K562 (cell line): ENCODE measurements around the gene HPS1. TPM values are rescaled to one million over a fixed set of nuclear protein-coding genes. Genes with fewer than 3 reads are reported as not detected.

ENCODE experiments used
- CBFA2T2 ChIP-seq: fragments of 450-650 bp; conservative IDR thresholded peaks from 2 replicates; pipeline ENCODE4 v1.6.1; 2017; ENCODE audit warnings: mild to moderate bottlenecking
- CBFA2T3 ChIP-seq: fragments of 450-650 bp; IDR thresholded peaks from 2 replicates; pipeline ENCODE4 v1.6.1; 2017
- ETV5 ChIP-seq: sonication (generic); formaldehyde crosslinking; IDR thresholded peaks from 2 replicates; pipeline ENCODE4 v1.4.0; 2020; ENCODE audit warnings: low read depth, mild to moderate bottlenecking, missing genetic modification reagents
- FOXO4 ChIP-seq: fragments of 450-650 bp; formaldehyde crosslinking; IDR thresholded peaks from 2 replicates; pipeline ENCODE4 v1.4.0; 2020; ENCODE audit warnings: mild to moderate bottlenecking, moderate library complexity
- ID3 ChIP-seq, 2 experiments: fragments of 250-450 bp in 1 of 2; fragments of 450-650 bp in 1 of 2; sonication (Bioruptor Pico) in 1 of 2; IDR thresholded peaks; 2 replicates each; pipeline versions ENCODE4 v1.6.1 to v1.8.0; 2016 to 2021; ENCODE audit warnings: mild to moderate bottlenecking in 2 of 2, moderate library complexity in 2 of 2, missing compliant biosample characterization in 1 of 2, missing genetic modification characterization in 1 of 2
- KDM1A ChIP-seq, 2 experiments: fragments of 450-650 bp; IDR thresholded peaks; 2 replicates each; pipeline ENCODE4 v1.6.1; 2016; ENCODE audit warnings: mild to moderate bottlenecking in 2 of 2
- KLF16 ChIP-seq: IDR thresholded peaks from 2 replicates; pipeline ENCODE4 v1.6.1; 2016; ENCODE audit warnings: antibody characterized with exemption
- LEF1 ChIP-seq: fragments of 450-650 bp; IDR thresholded peaks from 2 replicates; pipeline ENCODE4 v1.6.1; 2016; ENCODE audit warnings: mild to moderate bottlenecking
- MBD2 ChIP-seq: sonication (generic); IDR thresholded peaks from 2 replicates; pipeline ENCODE4 v1.6.1; 2016; ENCODE audit warnings: low read depth, borderline replicate concordance
- NCOA6 ChIP-seq: fragments of 450-650 bp; IDR thresholded peaks from 2 replicates; pipeline ENCODE4 v1.6.1; 2017; ENCODE audit warnings: mild to moderate bottlenecking
- PKNOX1 ChIP-seq: fragments of 450-650 bp; IDR thresholded peaks from 2 replicates; pipeline ENCODE4 v1.6.1; 2016
- TAF9B ChIP-seq: fragments of 450-650 bp; IDR thresholded peaks from 2 replicates; pipeline ENCODE4 v1.6.1; 2018; ENCODE audit warnings: mild to moderate bottlenecking; ENCODE audit not compliant: partially characterized antibody
- TBP ChIP-seq: optimal IDR thresholded peaks from 2 replicates; pipeline ENCODE3; 2011; ENCODE audit warnings: low read depth, low read length, improper control_type of control experiment
- TRIM24 ChIP-seq, 2 experiments: fragments of 450-650 bp; IDR thresholded peaks; 2 replicates each; pipeline ENCODE4 v1.6.1; 2016
- ZFX ChIP-seq: sonication (generic); formaldehyde crosslinking; IDR thresholded peaks from 2 replicates; pipeline ENCODE4 v1.8.0; 2022; ENCODE audit warnings: mild to moderate bottlenecking, missing genetic modification reagents, moderate library complexity
- polyA plus RNA-seq, 8 experiments: library from polyadenylated mRNA; depleted of rRNA in 4 of 8; stranded (reverse) in 5 of 8; unstranded in 3 of 8; fragments of >200 nt; fragmentation: Nextera tagmentation in 2 of 8; fragmentation: Illumina TruSeq in 1 of 8; extraction: Ambion mirVana in 2 of 8; extraction: Trizol in 1 of 8; gene quantifications; 2 replicates each; pipeline versions ENCODE4 v1.2.1 to v1.2.3, GENCODE V29; 2011 to 2014; ENCODE audit warnings: inconsistent platforms in 1 of 8, missing spikeins in 1 of 8
- total RNA-seq, 7 experiments: library from RNA; depleted of rRNA in 6 of 7; stranded (reverse); fragments of >200 nt in 6 of 7; fragmentation: Illumina TruSeq in 2 of 7; extraction: Trizol in 2 of 7; gene quantifications; 2 replicates each; pipeline versions ENCODE4 v1.2.1 to v1.2.3, GENCODE V29; 2011 to 2021; ENCODE audit warnings: low replicate concordance in 1 of 7
- TF ChIP-seq, protein P1 (sequence below): fragments of 150-350 bp; IDR thresholded peaks from 2 replicates; pipeline ENCODE4 v1.6.1; 2014; ENCODE audit warnings: low read depth, mild to moderate bottlenecking, low read length, borderline replicate concordance
- TF ChIP-seq, protein P2 (sequence below): conservative IDR thresholded peaks from 2 replicates; pipeline ENCODE4 v1.6.1; 2011; ENCODE audit warnings: low read depth, mild to moderate bottlenecking, low read length; ENCODE audit not compliant: control insufficient read depth

HPS1 gene
- total and polyA plus RNA-seq, 9 of the 15 experiments (the other 6 are each of a cell fraction or from before 2014, with no cell fraction given), result 18.1 to 43.6 (median 26.3) TPM

GRCh38 chr10:98458809-98459784, 12.4 kb upstream of the HPS1 start (continued):
- TF ChIP-seq, protein P1, sequence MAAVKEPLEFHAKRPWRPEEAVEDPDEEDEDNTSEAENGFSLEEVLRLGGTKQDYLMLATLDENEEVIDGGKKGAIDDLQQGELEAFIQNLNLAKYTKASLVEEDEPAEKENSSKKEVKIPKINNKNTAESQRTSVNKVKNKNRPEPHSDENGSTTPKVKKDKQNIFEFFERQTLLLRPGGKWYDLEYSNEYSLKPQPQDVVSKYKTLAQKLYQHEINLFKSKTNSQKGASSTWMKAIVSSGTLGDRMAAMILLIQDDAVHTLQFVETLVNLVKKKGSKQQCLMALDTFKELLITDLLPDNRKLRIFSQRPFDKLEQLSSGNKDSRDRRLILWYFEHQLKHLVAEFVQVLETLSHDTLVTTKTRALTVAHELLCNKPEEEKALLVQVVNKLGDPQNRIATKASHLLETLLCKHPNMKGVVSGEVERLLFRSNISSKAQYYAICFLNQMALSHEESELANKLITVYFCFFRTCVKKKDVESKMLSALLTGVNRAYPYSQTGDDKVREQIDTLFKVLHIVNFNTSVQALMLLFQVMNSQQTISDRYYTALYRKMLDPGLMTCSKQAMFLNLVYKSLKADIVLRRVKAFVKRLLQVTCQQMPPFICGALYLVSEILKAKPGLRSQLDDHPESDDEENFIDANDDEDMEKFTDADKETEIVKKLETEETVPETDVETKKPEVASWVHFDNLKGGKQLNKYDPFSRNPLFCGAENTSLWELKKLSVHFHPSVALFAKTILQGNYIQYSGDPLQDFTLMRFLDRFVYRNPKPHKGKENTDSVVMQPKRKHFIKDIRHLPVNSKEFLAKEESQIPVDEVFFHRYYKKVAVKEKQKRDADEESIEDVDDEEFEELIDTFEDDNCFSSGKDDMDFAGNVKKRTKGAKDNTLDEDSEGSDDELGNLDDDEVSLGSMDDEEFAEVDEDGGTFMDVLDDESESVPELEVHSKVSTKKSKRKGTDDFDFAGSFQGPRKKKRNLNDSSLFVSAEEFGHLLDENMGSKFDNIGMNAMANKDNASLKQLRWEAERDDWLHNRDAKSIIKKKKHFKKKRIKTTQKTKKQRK, result no peak
- peak; percentile 47 for TF ChIP-seq ZFX (CRISPR knock-in tag)
- peak in 1 of 2 experiments; percentile 60; a peak in 1 of 4 replicates for TF ChIP-seq TRIM24 (IDR thresholded peaks at IDR 0.05)
- no peak for TF ChIP-seq FOXO4
- TF ChIP-seq ETV5, result 0 out of 2 replicates have a peak, but pooled peaks have one; percentile 52
- no peak for TF ChIP-seq ID3 (CRISPR knock-in tag; IDR thresholded peaks at IDR 0.05)
- 0 out of 2 replicates have a peak, but pooled peaks have one; percentile 33 for TF ChIP-seq ID3 (tag; IDR thresholded peaks at IDR 0.05)
- TF ChIP-seq LEF1, result peak; percentile 97
- peak; percentile 63; the same call in 1 of the 2 replicates for TF ChIP-seq KLF16
- TF ChIP-seq, protein P2, sequence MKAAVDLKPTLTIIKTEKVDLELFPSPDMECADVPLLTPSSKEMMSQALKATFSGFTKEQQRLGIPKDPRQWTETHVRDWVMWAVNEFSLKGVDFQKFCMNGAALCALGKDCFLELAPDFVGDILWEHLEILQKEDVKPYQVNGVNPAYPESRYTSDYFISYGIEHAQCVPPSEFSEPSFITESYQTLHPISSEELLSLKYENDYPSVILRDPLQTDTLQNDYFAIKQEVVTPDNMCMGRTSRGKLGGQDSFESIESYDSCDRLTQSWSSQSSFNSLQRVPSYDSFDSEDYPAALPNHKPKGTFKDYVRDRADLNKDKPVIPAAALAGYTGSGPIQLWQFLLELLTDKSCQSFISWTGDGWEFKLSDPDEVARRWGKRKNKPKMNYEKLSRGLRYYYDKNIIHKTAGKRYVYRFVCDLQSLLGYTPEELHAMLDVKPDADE, result peak; percentile 67; the same call in 1 of the 2 replicates
- peak; percentile 28; the same call in 1 of the 2 replicates for TF ChIP-seq PKNOX1
- peak in 1 of 2 experiments; percentile 56; a peak in 1 of 4 replicates for TF ChIP-seq KDM1A (IDR thresholded peaks at IDR 0.05)
- TF ChIP-seq TBP, result peak; percentile 24
- TF ChIP-seq CBFA2T3, result peak; percentile 94
- 0 out of 2 replicates have a peak, but pooled peaks have one; percentile 28 for TF ChIP-seq MBD2
- TF ChIP-seq TAF9B, result peak; percentile 15
- no peak for TF ChIP-seq NCOA6
- TF ChIP-seq CBFA2T2, result peak; percentile 89
- TF ChIP-seq, all 486 proteins: peak for 72
